Fibroblast of lung (primary cell): ENCODE data around the gene UST.

ENCODE experiments used
- EZH2 ChIP-seq: IDR thresholded peaks from 2 replicates; pipeline ENCODE4 v1.5.1; 2012; ENCODE audit warnings: low read length, control low read depth, mild to moderate bottlenecking; ENCODE audit errors: missing control alignments
- TF ChIP-seq, protein P1 (sequence below), 2 donors: IDR thresholded peaks in 1 of 2; conservative IDR thresholded peaks in 1 of 2; 1 replicate in 1 of 2; 2 replicates in 1 of 2; pipeline ENCODE4 v1.5.1; 2011 to 2012; ENCODE audit warnings: low read length in 2 of 2, control low read depth in 1 of 2, inconsistent platforms in 1 of 2, low read depth in 1 of 2, mild to moderate bottlenecking in 1 of 2

DNA sequence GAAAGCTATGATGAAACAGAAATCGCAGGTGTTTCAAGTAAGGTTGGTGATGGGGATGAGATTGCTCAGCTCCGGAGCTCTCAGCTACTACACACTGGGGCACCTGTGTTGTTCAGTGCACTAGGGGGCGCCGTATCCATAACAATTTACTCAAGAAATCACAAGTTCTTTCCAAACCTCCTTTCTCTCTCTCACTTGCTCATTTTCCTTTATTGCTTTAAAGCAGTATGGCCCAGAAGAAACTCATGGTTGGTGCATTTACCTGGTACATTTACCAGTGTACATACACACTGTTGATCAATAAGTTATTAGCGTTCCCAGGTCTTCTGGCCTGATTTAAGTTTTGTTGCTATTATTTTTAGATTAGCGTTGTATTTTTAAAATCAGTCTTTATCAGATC is 335.5 kb downstream of the UST start:
- TF ChIP-seq, protein P1, sequence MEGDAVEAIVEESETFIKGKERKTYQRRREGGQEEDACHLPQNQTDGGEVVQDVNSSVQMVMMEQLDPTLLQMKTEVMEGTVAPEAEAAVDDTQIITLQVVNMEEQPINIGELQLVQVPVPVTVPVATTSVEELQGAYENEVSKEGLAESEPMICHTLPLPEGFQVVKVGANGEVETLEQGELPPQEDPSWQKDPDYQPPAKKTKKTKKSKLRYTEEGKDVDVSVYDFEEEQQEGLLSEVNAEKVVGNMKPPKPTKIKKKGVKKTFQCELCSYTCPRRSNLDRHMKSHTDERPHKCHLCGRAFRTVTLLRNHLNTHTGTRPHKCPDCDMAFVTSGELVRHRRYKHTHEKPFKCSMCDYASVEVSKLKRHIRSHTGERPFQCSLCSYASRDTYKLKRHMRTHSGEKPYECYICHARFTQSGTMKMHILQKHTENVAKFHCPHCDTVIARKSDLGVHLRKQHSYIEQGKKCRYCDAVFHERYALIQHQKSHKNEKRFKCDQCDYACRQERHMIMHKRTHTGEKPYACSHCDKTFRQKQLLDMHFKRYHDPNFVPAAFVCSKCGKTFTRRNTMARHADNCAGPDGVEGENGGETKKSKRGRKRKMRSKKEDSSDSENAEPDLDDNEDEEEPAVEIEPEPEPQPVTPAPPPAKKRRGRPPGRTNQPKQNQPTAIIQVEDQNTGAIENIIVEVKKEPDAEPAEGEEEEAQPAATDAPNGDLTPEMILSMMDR (conservative IDR thresholded peaks at IDR 0.05 in 1 of 2, IDR thresholded peaks at IDR 0.05 in 1 of 2; ENCODE audit: low read depth in 1 of 2, low read length in 2 of 2), result peak; percentile 59 to 91
- no peak for TF ChIP-seq EZH2
